H9 (cell line): ENCODE data around the gene PELI2. TPM values are rescaled to one million over a fixed set of nuclear protein-coding genes. Genes with fewer than 3 reads are reported as not detected.

Source experiments
- DNase-seq: peaks from one replicate; pipeline ENCODE4 v3.0.0-alpha.2; 2017
- H2AFZ ChIP-seq: one replicate; pipeline ENCODE4 v1.6.1; 2013; ENCODE audit warnings: mild to moderate bottlenecking, low read length, control low read depth, moderate library complexity
- H2AK5ac ChIP-seq: 2 replicates; pipeline ENCODE4 v1.6.1; 2013; ENCODE audit warnings: low read length, control low read depth, mixed read lengths; ENCODE audit not compliant: insufficient read length
- H2BK120ac ChIP-seq: one replicate; pipeline ENCODE4 v1.6.1; 2013; ENCODE audit warnings: low read depth, mild to moderate bottlenecking, low read length, control low read depth, inconsistent platforms; ENCODE audit not compliant: poor library complexity, severe bottlenecking
- H2BK12ac ChIP-seq: 2 replicates; pipeline ENCODE4 v1.6.1; 2013; ENCODE audit warnings: low read length, control low read depth, mixed read lengths, low read depth; ENCODE audit not compliant: insufficient read length
- H2BK15ac ChIP-seq: 2 replicates; pipeline ENCODE4 v1.6.1; 2013; ENCODE audit warnings: low read depth, low read length, control low read depth
- H2BK20ac ChIP-seq: one replicate; pipeline ENCODE4 v1.6.1; 2013; ENCODE audit warnings: low read depth, mild to moderate bottlenecking, low read length, control low read depth, inconsistent platforms; ENCODE audit not compliant: poor library complexity, severe bottlenecking
- H2BK5ac ChIP-seq: 2 replicates; pipeline ENCODE4 v1.6.1; 2013; ENCODE audit warnings: low read length, control low read depth, mixed read lengths; ENCODE audit not compliant: insufficient read length
- H3K14ac ChIP-seq: 2 replicates; pipeline ENCODE4 v1.6.1; 2013; ENCODE audit warnings: low read length, control low read depth; ENCODE audit not compliant: insufficient read depth
- H3K18ac ChIP-seq: 2 replicates; pipeline ENCODE4 v1.6.1; 2013; ENCODE audit warnings: low read depth, mild to moderate bottlenecking, mixed read lengths, low read length, control low read depth; ENCODE audit not compliant: insufficient read length
- H3K23ac ChIP-seq: 2 replicates; pipeline ENCODE4 v1.6.1; 2013; ENCODE audit warnings: low read length, control low read depth, mixed read lengths, low read depth; ENCODE audit not compliant: insufficient read length
- H3K23me2 ChIP-seq: 2 replicates; pipeline ENCODE4 v1.6.1; 2013; ENCODE audit warnings: low read depth, mild to moderate bottlenecking, mixed read lengths, low read length, control low read depth; ENCODE audit not compliant: insufficient read length, poor library complexity, severe bottlenecking
- H3K27ac ChIP-seq: 2 replicates; pipeline ENCODE4 v1.5.1; 2013; ENCODE audit warnings: low read length, control low read depth, mixed read lengths, low read depth; ENCODE audit not compliant: insufficient read length
- H3K27me3 ChIP-seq: 2 replicates; pipeline ENCODE4 v1.6.1; 2013; ENCODE audit warnings: low read length, control low read depth, inconsistent platforms; ENCODE audit not compliant: insufficient read depth
- H3K4ac ChIP-seq: 2 replicates; pipeline ENCODE4 v1.6.1; 2013; ENCODE audit warnings: low read depth, mild to moderate bottlenecking, control low read depth, inconsistent platforms, low read length, moderate library complexity
- H3K4me1 ChIP-seq: 2 replicates; pipeline ENCODE4 v1.6.1; 2013; ENCODE audit warnings: low read length, control low read depth, inconsistent platforms; ENCODE audit not compliant: insufficient read depth
- H3K4me2 ChIP-seq: 2 replicates; pipeline ENCODE4 v1.6.1; 2013; ENCODE audit warnings: low read length, control low read depth, mixed read lengths; ENCODE audit not compliant: insufficient read length, insufficient read depth
- H3K56ac ChIP-seq: 2 replicates; pipeline ENCODE4 v1.6.1; 2013; ENCODE audit warnings: low read depth, mild to moderate bottlenecking, mixed read lengths, low read length, control low read depth; ENCODE audit not compliant: insufficient read length
- H3K79me1 ChIP-seq: 2 replicates; pipeline ENCODE4 v1.6.1; 2013; ENCODE audit warnings: low read depth, mild to moderate bottlenecking, moderate library complexity, low read length, control low read depth, inconsistent platforms; ENCODE audit not compliant: insufficient read depth, poor library complexity, severe bottlenecking
- H3K79me2 ChIP-seq: 2 replicates; pipeline ENCODE4 v1.6.1; 2013; ENCODE audit warnings: low read length, control low read depth, inconsistent platforms; ENCODE audit not compliant: insufficient read depth
- H3K9ac ChIP-seq: 2 replicates; pipeline ENCODE4 v1.6.1; 2013; ENCODE audit warnings: low read length, control low read depth, mixed read lengths; ENCODE audit not compliant: insufficient read length; ENCODE audit errors: extremely low read depth
- H3K9me3 ChIP-seq: one replicate; pipeline ENCODE4 v1.6.1; 2013; ENCODE audit warnings: low read depth, low read length, inconsistent platforms; ENCODE audit not compliant: control insufficient read depth
- H3T11ph ChIP-seq: one replicate; pipeline ENCODE4 v1.6.1; 2013; ENCODE audit warnings: mild to moderate bottlenecking, low read length, control low read depth, inconsistent platforms
- H4K20me1 ChIP-seq: one replicate; pipeline ENCODE4 v1.6.1; 2013; ENCODE audit not compliant: control insufficient read depth, insufficient read length, insufficient read depth
- H4K5ac ChIP-seq: 2 replicates; pipeline ENCODE4 v1.6.1; 2013; ENCODE audit warnings: low read depth, mild to moderate bottlenecking, mixed read lengths, low read length, control low read depth; ENCODE audit not compliant: insufficient read length
- H4K8ac ChIP-seq: replicated peaks from 2 replicates; pipeline ENCODE4 v1.6.1; 2013; ENCODE audit warnings: low read length, control low read depth, mixed read lengths, low read depth; ENCODE audit not compliant: insufficient read length
- H4K91ac ChIP-seq: 2 replicates; pipeline ENCODE4 v1.6.1; 2013; ENCODE audit warnings: low read depth, mild to moderate bottlenecking, moderate library complexity, mixed read lengths, low read length, control low read depth; ENCODE audit not compliant: insufficient read length
- H3K27ac Mint-ChIP-seq, 3 experiments: 2 replicates in 2 of 3; 3 replicates in 1 of 3; pipeline ENCODE4 v1.8.0; 2020 to 2021; ENCODE audit warnings: mixed read lengths in 3 of 3, mild to moderate bottlenecking in 1 of 3, moderate library complexity in 1 of 3
- H3K27me3 Mint-ChIP-seq: 2 replicates; pipeline ENCODE4 v1.8.0; 2021; ENCODE audit warnings: low read depth, mild to moderate bottlenecking, moderate library complexity, mixed read lengths
- H3K36me3 Mint-ChIP-seq, 3 experiments: 2 replicates in 2 of 3; 3 replicates in 1 of 3; pipeline ENCODE4 v1.8.0; 2020 to 2021; ENCODE audit warnings: low read depth in 3 of 3, mixed read lengths in 3 of 3; ENCODE audit not compliant: insufficient read depth in 1 of 3
- H3K4me1 Mint-ChIP-seq, 2 experiments: 2 replicates each; pipeline ENCODE4 v1.8.0; 2020; ENCODE audit warnings: mixed read lengths in 2 of 2
- H3K4me3 Mint-ChIP-seq, 2 experiments: 2 replicates in 1 of 2; 3 replicates in 1 of 2; pipeline ENCODE4 v1.8.0; 2020 to 2021; ENCODE audit warnings: mild to moderate bottlenecking in 2 of 2, mixed read lengths in 2 of 2, moderate library complexity in 1 of 2
- H3K9me3 Mint-ChIP-seq, 2 experiments: 2 replicates in 1 of 2; 3 replicates in 1 of 2; pipeline ENCODE4 v1.8.0; 2020; ENCODE audit warnings: mild to moderate bottlenecking in 2 of 2, mixed read lengths in 2 of 2, moderate library complexity in 1 of 2
- CTCF ChIP-seq: fragments of 200-600 bp; sonication (generic); conservative IDR thresholded peaks from 3 replicates; pipeline ENCODE4 v1.8.0; 2021; ENCODE audit warnings: antibody characterized with exemption, mild to moderate bottlenecking
- WGBS: extraction: QIAGEN DNeasy Blood & Tissue Kit; methylation state at CpG from one replicate; pipeline ENCODE4 v1.1.7; 2013; ENCODE audit warnings: missing lambda C conversion rate, low lambda C conversion rate, mixed read lengths; ENCODE audit not compliant: insufficient read length; ENCODE audit errors: extremely low coverage; 5-methylcytosine and 5-hydroxymethylcytosine counted together
- total RNA-seq: library from RNA; stranded (reverse); gene quantifications from 2 replicates; pipeline ENCODE4 v1.2.1, GENCODE V29; 2021

PELI2 gene
- total RNA-seq, 1 experiment from 2014 or later, result 18.0 TPM

GRCh38 chr14:56273155-56273554 lies 154.9 kb downstream of the PELI2 start:
- no peak overlapping the region for H3K18ac ChIP-seq
- no peak overlapping the region for H2BK15ac ChIP-seq
- no peaks in the 10 kb centered on the region for H3K27me3 ChIP-seq
- Mint-ChIP-seq H3K4me1 (peaks cover 5 to 6% of the 10 kb centered on the region in 2 experiments; a peak in 2 of 4 replicates), H3K27me3 (no peaks in the 10 kb centered on the region), H3K36me3 (peaks cover 3 to 19% (median 17%) of the 10 kb centered on the region in 3 experiments; a peak in 5 of 7 replicates), H3K27ac (no peak overlapping the region), H3K4me3 (no peak overlapping the region), H3K9me3 (peaks cover 21 to 22% of the 10 kb centered on the region in 2 experiments)
- no peak overlapping the region for H3K14ac ChIP-seq
- WGBS, result no CpG with 5 or more reads among the region's 3 CpGs
- DNase-seq, result no peak
- no peaks in the 10 kb centered on the region for H3K9me3 ChIP-seq
- H3K23me2 ChIP-seq, result no peaks in the 10 kb centered on the region
- no peak overlapping the region for H2BK5ac ChIP-seq
- H3T11ph ChIP-seq, result no peak overlapping the region
- no peak overlapping the region for H2AK5ac ChIP-seq
- H3K27ac ChIP-seq, result no peak overlapping the region
- H4K20me1 ChIP-seq, result no peaks in the 10 kb centered on the region
- H3K79me1 ChIP-seq, result no peaks in the 10 kb centered on the region
- H3K4me2 ChIP-seq, result no peak overlapping the region
- H4K8ac ChIP-seq, result no peak overlapping the region
- H2BK120ac ChIP-seq, result no peak overlapping the region
- H4K5ac ChIP-seq, result no peak overlapping the region
- H3K56ac ChIP-seq, result no peak overlapping the region
- H3K79me2 ChIP-seq, result no peaks in the 10 kb centered on the region
- H4K91ac ChIP-seq, result no peak overlapping the region
- H3K23ac ChIP-seq, result no peak overlapping the region
- TF ChIP-seq CTCF, result no peak
- H3K4me1 ChIP-seq, result no peaks in the 10 kb centered on the region
- H3K9ac ChIP-seq, result no peak overlapping the region
- no peak overlapping the region for H2BK20ac ChIP-seq
- no peak overlapping the region for H3K4ac ChIP-seq
- no peak overlapping the region for H2AFZ ChIP-seq
- no peak overlapping the region for H2BK12ac ChIP-seq
